Measurements from ENCODE around the gene SPSB1. TPM values are rescaled to one million over a fixed set of nuclear protein-coding genes. Genes with fewer than 3 reads are reported as not detected.

Gene SPSB1
- total RNA-seq, 2 donors from 2014 or later: 20.4 to 26.9 TPM

DNA sequence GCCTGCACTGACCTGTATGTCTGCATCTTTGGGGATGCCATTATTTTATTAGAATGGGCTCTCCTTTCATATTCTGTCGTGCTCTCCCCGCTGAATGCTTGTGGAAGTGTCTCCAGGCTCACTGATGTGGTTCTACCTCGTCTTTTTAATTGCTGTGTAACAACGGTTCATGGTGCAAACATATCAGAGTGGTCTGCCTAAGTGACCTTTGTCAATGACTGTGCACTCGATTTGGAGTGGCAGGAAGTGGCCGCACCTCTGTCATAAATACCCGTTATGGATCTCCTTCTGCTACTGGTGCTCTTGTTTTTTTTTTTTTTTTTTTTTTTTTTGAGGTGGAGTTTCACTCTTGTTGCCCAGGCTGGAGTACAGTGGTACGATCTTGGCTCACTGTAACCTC, 38.3 kb downstream of the SPSB1 start:
- no peak overlapping the region for H3K4me3 ChIP-seq (ENCODE audit: low read length)
- H3K4me3 Mint-ChIP-seq: no peak overlapping the region
- WGBS, 2 experiments (ENCODE audit: insufficient coverage in 1 of 2, insufficient read length in 1 of 2): 95 to 96% methylated on average over 6 to 8 of the region's 8 CpGs
- no peaks in the 10 kb centered on the region for H3K9me3 Mint-ChIP-seq
- H3K27ac ChIP-seq (ENCODE audit: low read depth, low read length): no peak overlapping the region
- no peaks in the 10 kb centered on the region for H3K36me3 ChIP-seq (ENCODE audit: control insufficient read depth, insufficient read depth, low read length)
- H3K4me1 Mint-ChIP-seq: peaks cover 3% of the 10 kb centered on the region
- H3K9ac ChIP-seq (ENCODE audit: extremely low read depth, low read length, poor library complexity, severe bottlenecking): no peak overlapping the region
- TF ChIP-seq, protein P1, sequence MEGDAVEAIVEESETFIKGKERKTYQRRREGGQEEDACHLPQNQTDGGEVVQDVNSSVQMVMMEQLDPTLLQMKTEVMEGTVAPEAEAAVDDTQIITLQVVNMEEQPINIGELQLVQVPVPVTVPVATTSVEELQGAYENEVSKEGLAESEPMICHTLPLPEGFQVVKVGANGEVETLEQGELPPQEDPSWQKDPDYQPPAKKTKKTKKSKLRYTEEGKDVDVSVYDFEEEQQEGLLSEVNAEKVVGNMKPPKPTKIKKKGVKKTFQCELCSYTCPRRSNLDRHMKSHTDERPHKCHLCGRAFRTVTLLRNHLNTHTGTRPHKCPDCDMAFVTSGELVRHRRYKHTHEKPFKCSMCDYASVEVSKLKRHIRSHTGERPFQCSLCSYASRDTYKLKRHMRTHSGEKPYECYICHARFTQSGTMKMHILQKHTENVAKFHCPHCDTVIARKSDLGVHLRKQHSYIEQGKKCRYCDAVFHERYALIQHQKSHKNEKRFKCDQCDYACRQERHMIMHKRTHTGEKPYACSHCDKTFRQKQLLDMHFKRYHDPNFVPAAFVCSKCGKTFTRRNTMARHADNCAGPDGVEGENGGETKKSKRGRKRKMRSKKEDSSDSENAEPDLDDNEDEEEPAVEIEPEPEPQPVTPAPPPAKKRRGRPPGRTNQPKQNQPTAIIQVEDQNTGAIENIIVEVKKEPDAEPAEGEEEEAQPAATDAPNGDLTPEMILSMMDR (conservative IDR thresholded peaks at IDR 0.05): no peak
- peaks cover 6% of the 10 kb centered on the region for H3K36me3 Mint-ChIP-seq (ENCODE audit: low read depth)
- H3K27me3 ChIP-seq (ENCODE audit: control insufficient read depth, insufficient read depth, low read length, poor library complexity, severe bottlenecking): no peaks in the 10 kb centered on the region
- H3K27me3 Mint-ChIP-seq (ENCODE audit: insufficient read depth): no peaks in the 10 kb centered on the region
- no peak overlapping the region for H3K27ac Mint-ChIP-seq
- H3K9me3 ChIP-seq (ENCODE audit: control insufficient read depth, low read length): no peaks in the 10 kb centered on the region
- peaks cover 4% of the 10 kb centered on the region for H3K4me1 ChIP-seq (ENCODE audit: control insufficient read depth, insufficient read depth, low read length)
- DNase-seq: no peak

DNA sequence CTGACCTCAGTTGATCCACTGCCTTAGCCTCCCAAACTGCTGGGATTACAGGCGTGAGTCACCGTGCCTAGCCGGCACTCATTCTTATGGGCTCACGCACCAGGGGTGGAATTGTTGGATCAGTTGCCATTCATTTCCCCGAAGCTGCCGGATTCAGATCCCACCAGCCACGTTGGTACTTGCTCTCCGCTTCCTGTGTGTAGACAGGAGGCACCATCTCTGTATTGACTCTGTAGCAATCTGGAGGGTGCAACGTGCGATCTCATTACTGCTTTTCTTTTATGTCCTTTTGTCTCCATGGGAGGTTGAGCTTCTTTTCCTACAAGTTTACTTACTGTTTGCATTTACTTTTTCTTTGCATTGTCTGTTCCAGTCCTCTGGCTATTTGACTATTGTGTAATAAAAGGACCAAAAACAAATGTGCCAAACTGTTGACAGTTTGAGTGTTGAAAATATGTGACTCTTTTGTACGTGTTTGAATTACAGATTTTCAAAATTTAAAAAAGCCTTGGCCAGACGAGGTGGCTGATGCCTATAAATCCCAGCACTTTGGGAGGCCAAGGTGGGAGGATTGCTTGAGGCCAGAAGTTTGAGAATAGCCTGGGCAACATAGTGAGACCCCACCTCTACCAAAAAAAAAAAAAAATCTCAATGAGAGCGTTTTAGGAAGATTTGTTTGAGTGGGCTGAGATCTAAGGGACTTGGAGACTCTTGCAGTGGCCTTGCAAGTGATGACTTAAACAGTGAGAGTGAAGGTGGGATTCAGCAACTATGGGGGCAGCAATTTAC, 39.1 kb downstream of the SPSB1 start:
- Histone ChIP-seq H3K4me1 (ENCODE audit: control insufficient read depth, insufficient read depth, low read length) (no peaks in the 10 kb centered on the region), H3K9me3 (ENCODE audit: control insufficient read depth, low read length) (no peaks in the 10 kb centered on the region), H3K4me3 (ENCODE audit: low read length) (no peak overlapping the region), H3K27me3 (ENCODE audit: control insufficient read depth, insufficient read depth, low read length, poor library complexity, severe bottlenecking) (no peaks in the 10 kb centered on the region), H3K27ac (ENCODE audit: low read depth, low read length) (no peak overlapping the region), H3K9ac (ENCODE audit: extremely low read depth, low read length, poor library complexity, severe bottlenecking) (no peak overlapping the region), H3K36me3 (ENCODE audit: control insufficient read depth, insufficient read depth, low read length) (no peaks in the 10 kb centered on the region)
- no peaks in the 10 kb centered on the region for H3K9me3 Mint-ChIP-seq
- no peak overlapping the region for H3K27ac Mint-ChIP-seq
- H3K4me3 Mint-ChIP-seq: no peak overlapping the region
- peaks cover 6% of the 10 kb centered on the region for H3K36me3 Mint-ChIP-seq (ENCODE audit: low read depth)
- TF ChIP-seq, protein P1 (conservative IDR thresholded peaks at IDR 0.05): no peak
- no peak for DNase-seq
- peaks cover 3% of the 10 kb centered on the region for H3K4me1 Mint-ChIP-seq
- 86 to 94% methylated on average over 10 to 13 of the region's 13 CpGs for WGBS, 2 experiments (ENCODE audit: insufficient coverage in 1 of 2, insufficient read length in 1 of 2)
- no peaks in the 10 kb centered on the region for H3K27me3 Mint-ChIP-seq (ENCODE audit: insufficient read depth)

DNA sequence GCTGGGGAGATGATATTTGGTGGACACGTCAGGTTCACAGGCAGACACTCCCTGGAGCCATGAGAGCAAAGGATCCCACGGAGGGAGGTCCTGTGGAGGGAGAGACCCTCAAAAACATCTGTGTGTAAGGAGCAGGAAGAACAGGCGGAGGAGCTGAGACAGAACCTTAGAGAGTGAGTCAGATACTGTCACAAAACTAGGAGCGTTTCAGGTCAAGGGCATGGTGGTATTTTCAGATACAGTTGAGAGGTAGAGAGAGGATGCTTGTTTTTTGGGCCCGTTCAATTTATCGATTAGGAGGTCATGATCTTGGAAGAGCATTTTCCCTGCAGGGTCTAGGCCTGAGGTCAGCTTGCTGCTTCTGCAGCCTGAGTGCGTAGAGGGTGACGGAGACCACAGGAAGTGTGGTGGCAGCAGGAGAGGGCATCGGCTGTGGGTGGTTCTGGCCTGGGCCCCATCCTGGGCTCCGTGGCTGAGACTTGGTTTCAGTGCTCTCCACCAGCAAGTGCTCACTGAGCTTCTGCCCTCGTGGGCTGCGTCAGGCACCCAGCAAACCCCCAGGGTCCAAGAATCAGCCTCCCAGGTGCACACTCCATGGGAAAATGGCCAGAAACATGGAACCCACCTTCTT, 39.9 kb downstream of the SPSB1 start:
- Mint-ChIP-seq H3K27me3 (ENCODE audit: insufficient read depth) (no peaks in the 10 kb centered on the region), H3K36me3 (ENCODE audit: low read depth) (peaks cover 6% of the 10 kb centered on the region), H3K4me1 (peaks cover 3% of the 10 kb centered on the region), H3K4me3 (no peak overlapping the region), H3K27ac (no peak overlapping the region), H3K9me3 (no peaks in the 10 kb centered on the region)
- Histone ChIP-seq H3K27me3 (ENCODE audit: control insufficient read depth, insufficient read depth, low read length, poor library complexity, severe bottlenecking) (no peaks in the 10 kb centered on the region), H3K4me1 (ENCODE audit: control insufficient read depth, insufficient read depth, low read length) (no peaks in the 10 kb centered on the region), H3K27ac (ENCODE audit: low read depth, low read length) (no peak overlapping the region), H3K4me3 (ENCODE audit: low read length) (no peak overlapping the region), H3K9me3 (ENCODE audit: control insufficient read depth, low read length) (no peaks in the 10 kb centered on the region), H3K36me3 (ENCODE audit: control insufficient read depth, insufficient read depth, low read length) (no peaks in the 10 kb centered on the region), H3K9ac (ENCODE audit: extremely low read depth, low read length, poor library complexity, severe bottlenecking) (no peak overlapping the region)
- no peak for DNase-seq
- WGBS, 2 experiments (ENCODE audit: insufficient coverage in 1 of 2, insufficient read length in 1 of 2): 94% methylated on average over 11 to 12 of the region's 12 CpGs
- TF ChIP-seq, protein P1 (conservative IDR thresholded peaks at IDR 0.05): no peak
